ENCODE measurements around the gene STAT3.

DNA sequence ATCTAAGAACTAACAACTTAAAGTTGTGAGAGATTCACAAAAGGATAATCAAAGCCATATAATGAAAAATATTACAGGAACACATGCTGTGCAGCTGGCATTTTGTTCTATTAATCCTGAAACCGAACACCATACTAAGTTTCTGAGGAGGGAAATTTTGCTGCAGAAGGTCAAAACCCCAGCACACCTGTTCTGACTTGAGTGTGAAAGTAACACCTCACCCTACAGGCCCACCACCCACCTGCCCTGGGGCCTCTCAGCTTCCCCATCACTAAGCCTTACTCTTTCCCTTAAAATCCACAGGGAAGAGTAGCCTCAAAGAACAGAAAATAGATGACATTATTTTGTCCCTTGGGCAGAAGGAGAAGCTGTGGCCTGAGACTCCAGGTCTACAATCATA lies 55.2 kb downstream of the STAT3 start:
- TF ChIP-seq EZH2 (IDR thresholded peaks at IDR 0.05; ENCODE audit: borderline replicate concordance, low read depth, low read length, severe bottlenecking) (no peak), GATA2 (IDR thresholded peaks at IDR 0.05; ENCODE audit: insufficient read depth, insufficient read length, low read depth, low read length) (no peak), POLR2AphosphoS5 (IDR thresholded peaks at IDR 0.05; ENCODE audit: insufficient read depth, low read depth, low read length) (no peak), POLR2A (IDR thresholded peaks at IDR 0.05; ENCODE audit: low read depth, low read length) (no peak)
- TF ChIP-seq, protein P1, sequence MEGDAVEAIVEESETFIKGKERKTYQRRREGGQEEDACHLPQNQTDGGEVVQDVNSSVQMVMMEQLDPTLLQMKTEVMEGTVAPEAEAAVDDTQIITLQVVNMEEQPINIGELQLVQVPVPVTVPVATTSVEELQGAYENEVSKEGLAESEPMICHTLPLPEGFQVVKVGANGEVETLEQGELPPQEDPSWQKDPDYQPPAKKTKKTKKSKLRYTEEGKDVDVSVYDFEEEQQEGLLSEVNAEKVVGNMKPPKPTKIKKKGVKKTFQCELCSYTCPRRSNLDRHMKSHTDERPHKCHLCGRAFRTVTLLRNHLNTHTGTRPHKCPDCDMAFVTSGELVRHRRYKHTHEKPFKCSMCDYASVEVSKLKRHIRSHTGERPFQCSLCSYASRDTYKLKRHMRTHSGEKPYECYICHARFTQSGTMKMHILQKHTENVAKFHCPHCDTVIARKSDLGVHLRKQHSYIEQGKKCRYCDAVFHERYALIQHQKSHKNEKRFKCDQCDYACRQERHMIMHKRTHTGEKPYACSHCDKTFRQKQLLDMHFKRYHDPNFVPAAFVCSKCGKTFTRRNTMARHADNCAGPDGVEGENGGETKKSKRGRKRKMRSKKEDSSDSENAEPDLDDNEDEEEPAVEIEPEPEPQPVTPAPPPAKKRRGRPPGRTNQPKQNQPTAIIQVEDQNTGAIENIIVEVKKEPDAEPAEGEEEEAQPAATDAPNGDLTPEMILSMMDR (IDR thresholded peaks at IDR 0.05; ENCODE audit: extremely low read depth in 1 of 2, insufficient read depth in 1 of 2, low read depth in 1 of 2, low read length in 2 of 2): no peak
- TF ChIP-seq, protein P2, sequence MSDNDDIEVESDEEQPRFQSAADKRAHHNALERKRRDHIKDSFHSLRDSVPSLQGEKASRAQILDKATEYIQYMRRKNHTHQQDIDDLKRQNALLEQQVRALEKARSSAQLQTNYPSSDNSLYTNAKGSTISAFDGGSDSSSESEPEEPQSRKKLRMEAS (IDR thresholded peaks at IDR 0.05; ENCODE audit: insufficient read depth, insufficient read length): no peak
